ENCODE results near the gene CHTOP. TPM values are rescaled to one million over a fixed set of nuclear protein-coding genes. Genes with fewer than 3 reads are reported as not detected.

CHTOP gene
- total and polyA plus RNA-seq, 2 of the 13 experiments (the other 11 are each of a cell fraction or from before 2014, with no cell fraction given) = 38.0 to 51.9 TPM

DNA sequence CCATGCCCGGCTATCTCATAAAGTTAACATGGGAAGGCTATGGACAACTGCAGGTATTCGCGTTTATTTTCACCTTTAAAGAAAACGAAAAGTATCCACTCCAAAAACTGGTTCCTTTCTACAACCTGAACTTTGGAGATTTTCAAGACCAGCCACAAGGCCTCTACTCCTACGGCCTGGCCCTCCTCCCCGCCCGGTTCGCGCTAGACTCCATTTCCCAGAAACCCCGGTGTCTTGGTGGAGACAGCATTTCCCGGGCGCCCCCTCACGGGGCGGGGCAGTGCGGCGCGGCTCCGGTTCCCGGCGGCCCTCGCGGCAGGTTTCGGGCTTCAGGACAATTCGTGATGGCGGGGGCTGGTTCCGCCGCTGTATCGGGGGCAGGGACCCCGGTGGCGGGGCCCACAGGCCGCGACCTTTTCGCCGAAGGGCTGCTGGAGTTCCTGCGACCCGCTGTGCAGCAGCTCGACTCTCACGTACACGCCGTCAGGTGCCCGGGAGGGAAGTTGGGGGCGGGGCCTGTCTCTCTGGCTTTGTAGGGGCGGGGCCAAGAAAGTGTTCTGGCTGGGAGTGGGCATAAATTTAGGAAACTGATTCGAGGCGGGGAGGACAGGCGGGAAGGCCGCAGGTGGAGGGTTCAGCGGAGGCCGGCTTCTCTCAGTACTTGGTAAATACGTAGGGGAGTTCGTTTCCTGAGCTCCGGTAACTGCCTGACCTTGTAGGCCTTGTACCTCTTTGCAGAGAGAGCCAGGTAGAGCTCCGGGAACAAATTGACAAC lies 24.7 kb downstream of the CHTOP start, which contains the start of gene SNAPIN (continued):
- TF ChIP-seq ZNF276 (CRISPR knock-in tag; IDR thresholded peaks at IDR 0.05; ENCODE audit: low read depth) (no peak), ZSCAN21 (CRISPR knock-in tag; IDR thresholded peaks at IDR 0.05; ENCODE audit: borderline replicate concordance) (0 out of 2 replicates have a peak, but pooled peaks have one; percentile 37), GABPA (IDR thresholded peaks at IDR 0.05; ENCODE audit: low read depth, low read length) (peak; percentile 48; the same call in 1 of the 2 replicates), GABPA (CRISPR knock-in tag; IDR thresholded peaks at IDR 0.05; ENCODE audit: low read depth) (peak; percentile 82), ZNF503 (CRISPR knock-in tag; IDR thresholded peaks at IDR 0.05) (peak; percentile 48; the same call in 1 of the 2 replicates), FOXK1 (CRISPR knock-in tag; IDR thresholded peaks at IDR 0.05; ENCODE audit: borderline replicate concordance, low read depth) (no peak), SOX6 (IDR thresholded peaks at IDR 0.05) (no peak), SOX6 (CRISPR knock-in tag; IDR thresholded peaks at IDR 0.05) (peak; percentile 52; the same call in 1 of the 2 replicates), ZFP36L1 (CRISPR knock-in tag; IDR thresholded peaks at IDR 0.05) (no peak), ZNF768 (CRISPR knock-in tag; IDR thresholded peaks at IDR 0.05) (peak; percentile 45; the same call in 1 of the 2 replicates), ZNF607 (CRISPR knock-in tag; IDR thresholded peaks at IDR 0.05; ENCODE audit: borderline replicate concordance) (peak; percentile 82; the same call in 1 of the 2 replicates), MAFF (IDR thresholded peaks at IDR 0.05; ENCODE audit: low read depth, low read length) (no peak)
- TF ChIP-seq, protein P1, sequence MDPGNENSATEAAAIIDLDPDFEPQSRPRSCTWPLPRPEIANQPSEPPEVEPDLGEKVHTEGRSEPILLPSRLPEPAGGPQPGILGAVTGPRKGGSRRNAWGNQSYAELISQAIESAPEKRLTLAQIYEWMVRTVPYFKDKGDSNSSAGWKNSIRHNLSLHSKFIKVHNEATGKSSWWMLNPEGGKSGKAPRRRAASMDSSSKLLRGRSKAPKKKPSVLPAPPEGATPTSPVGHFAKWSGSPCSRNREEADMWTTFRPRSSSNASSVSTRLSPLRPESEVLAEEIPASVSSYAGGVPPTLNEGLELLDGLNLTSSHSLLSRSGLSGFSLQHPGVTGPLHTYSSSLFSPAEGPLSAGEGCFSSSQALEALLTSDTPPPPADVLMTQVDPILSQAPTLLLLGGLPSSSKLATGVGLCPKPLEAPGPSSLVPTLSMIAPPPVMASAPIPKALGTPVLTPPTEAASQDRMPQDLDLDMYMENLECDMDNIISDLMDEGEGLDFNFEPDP (CRISPR knock-in tag; conservative IDR thresholded peaks at IDR 0.05) = no peak
- TF ChIP-seq, protein P2, sequence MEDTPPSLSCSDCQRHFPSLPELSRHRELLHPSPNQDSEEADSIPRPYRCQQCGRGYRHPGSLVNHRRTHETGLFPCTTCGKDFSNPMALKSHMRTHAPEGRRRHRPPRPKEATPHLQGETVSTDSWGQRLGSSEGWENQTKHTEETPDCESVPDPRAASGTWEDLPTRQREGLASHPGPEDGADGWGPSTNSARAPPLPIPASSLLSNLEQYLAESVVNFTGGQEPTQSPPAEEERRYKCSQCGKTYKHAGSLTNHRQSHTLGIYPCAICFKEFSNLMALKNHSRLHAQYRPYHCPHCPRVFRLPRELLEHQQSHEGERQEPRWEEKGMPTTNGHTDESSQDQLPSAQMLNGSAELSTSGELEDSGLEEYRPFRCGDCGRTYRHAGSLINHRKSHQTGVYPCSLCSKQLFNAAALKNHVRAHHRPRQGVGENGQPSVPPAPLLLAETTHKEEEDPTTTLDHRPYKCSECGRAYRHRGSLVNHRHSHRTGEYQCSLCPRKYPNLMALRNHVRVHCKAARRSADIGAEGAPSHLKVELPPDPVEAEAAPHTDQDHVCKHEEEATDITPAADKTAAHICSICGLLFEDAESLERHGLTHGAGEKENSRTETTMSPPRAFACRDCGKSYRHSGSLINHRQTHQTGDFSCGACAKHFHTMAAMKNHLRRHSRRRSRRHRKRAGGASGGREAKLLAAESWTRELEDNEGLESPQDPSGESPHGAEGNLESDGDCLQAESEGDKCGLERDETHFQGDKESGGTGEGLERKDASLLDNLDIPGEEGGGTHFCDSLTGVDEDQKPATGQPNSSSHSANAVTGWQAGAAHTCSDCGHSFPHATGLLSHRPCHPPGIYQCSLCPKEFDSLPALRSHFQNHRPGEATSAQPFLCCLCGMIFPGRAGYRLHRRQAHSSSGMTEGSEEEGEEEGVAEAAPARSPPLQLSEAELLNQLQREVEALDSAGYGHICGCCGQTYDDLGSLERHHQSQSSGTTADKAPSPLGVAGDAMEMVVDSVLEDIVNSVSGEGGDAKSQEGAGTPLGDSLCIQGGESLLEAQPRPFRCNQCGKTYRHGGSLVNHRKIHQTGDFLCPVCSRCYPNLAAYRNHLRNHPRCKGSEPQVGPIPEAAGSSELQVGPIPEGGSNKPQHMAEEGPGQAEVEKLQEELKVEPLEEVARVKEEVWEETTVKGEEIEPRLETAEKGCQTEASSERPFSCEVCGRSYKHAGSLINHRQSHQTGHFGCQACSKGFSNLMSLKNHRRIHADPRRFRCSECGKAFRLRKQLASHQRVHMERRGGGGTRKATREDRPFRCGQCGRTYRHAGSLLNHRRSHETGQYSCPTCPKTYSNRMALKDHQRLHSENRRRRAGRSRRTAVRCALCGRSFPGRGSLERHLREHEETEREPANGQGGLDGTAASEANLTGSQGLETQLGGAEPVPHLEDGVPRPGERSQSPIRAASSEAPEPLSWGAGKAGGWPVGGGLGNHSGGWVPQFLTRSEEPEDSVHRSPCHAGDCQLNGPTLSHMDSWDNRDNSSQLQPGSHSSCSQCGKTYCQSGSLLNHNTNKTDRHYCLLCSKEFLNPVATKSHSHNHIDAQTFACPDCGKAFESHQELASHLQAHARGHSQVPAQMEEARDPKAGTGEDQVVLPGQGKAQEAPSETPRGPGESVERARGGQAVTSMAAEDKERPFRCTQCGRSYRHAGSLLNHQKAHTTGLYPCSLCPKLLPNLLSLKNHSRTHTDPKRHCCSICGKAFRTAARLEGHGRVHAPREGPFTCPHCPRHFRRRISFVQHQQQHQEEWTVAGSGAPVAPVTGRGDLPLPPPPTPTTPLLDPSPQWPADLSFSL (CRISPR knock-in tag; IDR thresholded peaks at IDR 0.05) = no peak
- TF ChIP-seq, protein P3, sequence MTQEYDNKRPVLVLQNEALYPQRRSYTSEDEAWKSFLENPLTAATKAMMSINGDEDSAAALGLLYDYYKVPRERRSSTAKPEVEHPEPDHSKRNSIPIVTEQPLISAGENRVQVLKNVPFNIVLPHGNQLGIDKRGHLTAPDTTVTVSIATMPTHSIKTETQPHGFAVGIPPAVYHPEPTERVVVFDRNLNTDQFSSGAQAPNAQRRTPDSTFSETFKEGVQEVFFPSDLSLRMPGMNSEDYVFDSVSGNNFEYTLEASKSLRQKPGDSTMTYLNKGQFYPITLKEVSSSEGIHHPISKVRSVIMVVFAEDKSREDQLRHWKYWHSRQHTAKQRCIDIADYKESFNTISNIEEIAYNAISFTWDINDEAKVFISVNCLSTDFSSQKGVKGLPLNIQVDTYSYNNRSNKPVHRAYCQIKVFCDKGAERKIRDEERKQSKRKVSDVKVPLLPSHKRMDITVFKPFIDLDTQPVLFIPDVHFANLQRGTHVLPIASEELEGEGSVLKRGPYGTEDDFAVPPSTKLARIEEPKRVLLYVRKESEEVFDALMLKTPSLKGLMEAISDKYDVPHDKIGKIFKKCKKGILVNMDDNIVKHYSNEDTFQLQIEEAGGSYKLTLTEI (CRISPR knock-in tag; conservative IDR thresholded peaks at IDR 0.05) = no peak

All from HepG2 (cell line).